ENCODE data around the gene EID3. TPM values are rescaled to one million over a fixed set of nuclear protein-coding genes. Genes with fewer than 3 reads are reported as not detected.

The EID3 gene
- total RNA-seq, 1 experiment from 2014 or later, result 3.2 TPM

GRCh38 chr12:104288635-104289274 is 14.8 kb upstream of the EID3 start:
- H3K36me3 Mint-ChIP-seq (ENCODE audit: insufficient read depth, unreplicated experiment), result peaks cover 47% of the 10 kb centered on the region
- peaks cover 11% of the 10 kb centered on the region for H3K4me1 Mint-ChIP-seq (ENCODE audit: low read depth, unreplicated experiment)
- ChIA-PET POLR2A (interaction anchor here (0.6 to 3.4 kb wide), 6 partner anchors 8 to 359 kb away, joined by 4 to 33 read pairs (median 8); partner anchors contain the start of gene NFYB), CTCF (interaction anchor here (0.7 kb wide), 1 partner anchor 11 kb away, joined by 3 read pairs; no protein-coding TSS in a partner anchor)
- intact Hi-C loops (cut with micrococcal nuclease; ENCODE audit: unreplicated experiment), result loop anchor here (1.0 to 5.0 kb wide), 3 partner anchors 8 to 152 kb away; partner anchors contain the start of gene TXNRD1
- no peaks in the 10 kb centered on the region for H3K9me3 ChIP-seq
- no peaks in the 10 kb centered on the region for H3K9me3 Mint-ChIP-seq (ENCODE audit: unreplicated experiment)
- no peaks in the 10 kb centered on the region for H3K27me3 Mint-ChIP-seq (ENCODE audit: insufficient read depth, unreplicated experiment)
- H3K4me3 Mint-ChIP-seq (ENCODE audit: unreplicated experiment), result peak overlapping the region; percentile 95
- TF ChIP-seq, protein P1, sequence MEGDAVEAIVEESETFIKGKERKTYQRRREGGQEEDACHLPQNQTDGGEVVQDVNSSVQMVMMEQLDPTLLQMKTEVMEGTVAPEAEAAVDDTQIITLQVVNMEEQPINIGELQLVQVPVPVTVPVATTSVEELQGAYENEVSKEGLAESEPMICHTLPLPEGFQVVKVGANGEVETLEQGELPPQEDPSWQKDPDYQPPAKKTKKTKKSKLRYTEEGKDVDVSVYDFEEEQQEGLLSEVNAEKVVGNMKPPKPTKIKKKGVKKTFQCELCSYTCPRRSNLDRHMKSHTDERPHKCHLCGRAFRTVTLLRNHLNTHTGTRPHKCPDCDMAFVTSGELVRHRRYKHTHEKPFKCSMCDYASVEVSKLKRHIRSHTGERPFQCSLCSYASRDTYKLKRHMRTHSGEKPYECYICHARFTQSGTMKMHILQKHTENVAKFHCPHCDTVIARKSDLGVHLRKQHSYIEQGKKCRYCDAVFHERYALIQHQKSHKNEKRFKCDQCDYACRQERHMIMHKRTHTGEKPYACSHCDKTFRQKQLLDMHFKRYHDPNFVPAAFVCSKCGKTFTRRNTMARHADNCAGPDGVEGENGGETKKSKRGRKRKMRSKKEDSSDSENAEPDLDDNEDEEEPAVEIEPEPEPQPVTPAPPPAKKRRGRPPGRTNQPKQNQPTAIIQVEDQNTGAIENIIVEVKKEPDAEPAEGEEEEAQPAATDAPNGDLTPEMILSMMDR (IDR thresholded peaks at IDR 0.05; ENCODE audit: insufficient read depth in 1 of 2, low read depth in 1 of 2, low read length in 1 of 2, severe bottlenecking in 1 of 2, unreplicated experiment in 1 of 2), result no peak
- H3K27ac Mint-ChIP-seq (ENCODE audit: unreplicated experiment), result peak overlapping the region; percentile 99
- no TSS peak for BruUV-seq (replicated peaks)
- DNase-seq, result peak; percentile 92 to 93
- H3K4me1 ChIP-seq, result peaks cover 11% of the 10 kb centered on the region
- peak overlapping the region; percentile 84 for H3K4me3 ChIP-seq (ENCODE audit: low read depth, low read length)
- no peaks in the 10 kb centered on the region; the same call in 1 of the 2 replicates for H3K36me3 ChIP-seq (ENCODE audit: control insufficient read depth, insufficient read depth, low read length)
- H3K27me3 ChIP-seq (replicated peaks; ENCODE audit: control insufficient read depth, insufficient read depth, low read length), result no peaks in the 10 kb centered on the region

DNA sequence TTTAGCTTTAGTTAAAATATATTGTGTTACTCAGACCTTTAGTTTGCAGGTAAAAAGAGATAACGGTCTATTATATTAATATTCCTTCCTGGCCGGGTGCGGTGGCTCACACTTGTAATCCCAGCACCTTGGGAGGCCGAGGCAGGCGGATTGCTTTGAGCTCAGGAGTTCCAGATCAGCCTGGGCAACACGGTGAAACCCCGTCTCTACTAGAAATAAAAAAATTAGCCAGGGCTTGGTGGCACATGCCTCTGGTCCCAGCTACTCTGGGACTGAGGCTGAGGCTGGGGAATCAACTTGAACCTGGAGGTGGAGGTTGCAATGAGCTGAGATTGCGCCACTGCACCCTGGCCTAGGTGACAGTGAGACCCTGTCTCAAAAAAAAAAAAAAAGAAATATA is 13.2 kb upstream of the EID3 start:
- Histone ChIP-seq H3K9me3 (no peaks in the 10 kb centered on the region), H3K27me3 (replicated peaks; ENCODE audit: control insufficient read depth, insufficient read depth, low read length) (no peaks in the 10 kb centered on the region), H3K4me1 (peaks cover 19% of the 10 kb centered on the region), H3K4me3 (ENCODE audit: low read depth, low read length) (no peak overlapping the region), H3K36me3 (ENCODE audit: control insufficient read depth, insufficient read depth, low read length) (no peaks in the 10 kb centered on the region; the same call in 1 of the 2 replicates)
- Mint-ChIP-seq H3K4me3 (ENCODE audit: unreplicated experiment) (no peak overlapping the region), H3K4me1 (ENCODE audit: low read depth, unreplicated experiment) (peaks cover 23% of the 10 kb centered on the region), H3K27me3 (ENCODE audit: insufficient read depth, unreplicated experiment) (no peaks in the 10 kb centered on the region), H3K9me3 (ENCODE audit: unreplicated experiment) (no peaks in the 10 kb centered on the region), H3K36me3 (ENCODE audit: insufficient read depth, unreplicated experiment) (peaks cover 56% of the 10 kb centered on the region), H3K27ac (ENCODE audit: unreplicated experiment) (no peak overlapping the region)
- TF ChIP-seq, protein P1 (IDR thresholded peaks at IDR 0.05; ENCODE audit: insufficient read depth in 1 of 2, low read depth in 1 of 2, low read length in 1 of 2, severe bottlenecking in 1 of 2, unreplicated experiment in 1 of 2), result no peak
- ChIA-PET CTCF (no interaction called here), POLR2A (no interaction called here)
- BruUV-seq (replicated peaks), result no TSS peak
- intact Hi-C loops (cut with micrococcal nuclease; ENCODE audit: unreplicated experiment), result no loop called here
- DNase-seq, result no peak

- Histone ChIP-seq H3K27me3 (replicated peaks; ENCODE audit: control insufficient read depth, insufficient read depth, low read length) (no peaks in the 10 kb centered on the region), H3K4me3 (ENCODE audit: low read depth, low read length) (no peak overlapping the region), H3K36me3 (ENCODE audit: control insufficient read depth, insufficient read depth, low read length) (no peaks in the 10 kb centered on the region; the same call in 1 of the 2 replicates), H3K9me3 (no peaks in the 10 kb centered on the region), H3K4me1 (peaks cover 18% of the 10 kb centered on the region)
- H3K27ac Mint-ChIP-seq (ENCODE audit: unreplicated experiment), result no peak overlapping the region
- CTCF ChIA-PET, result no interaction called here
- BruUV-seq (replicated peaks), result no TSS peak
- no peaks in the 10 kb centered on the region for H3K27me3 Mint-ChIP-seq (ENCODE audit: insufficient read depth, unreplicated experiment)
- intact Hi-C loops (cut with micrococcal nuclease; ENCODE audit: unreplicated experiment), result no loop called here
- POLR2A ChIA-PET, result no interaction called here
- no peaks in the 10 kb centered on the region for H3K9me3 Mint-ChIP-seq (ENCODE audit: unreplicated experiment)
- peaks cover 24% of the 10 kb centered on the region for H3K4me1 Mint-ChIP-seq (ENCODE audit: low read depth, unreplicated experiment)
- TF ChIP-seq, protein P1 (IDR thresholded peaks at IDR 0.05; ENCODE audit: insufficient read depth in 1 of 2, low read depth in 1 of 2, low read length in 1 of 2, severe bottlenecking in 1 of 2, unreplicated experiment in 1 of 2), result no peak
- DNase-seq, result no peak
- H3K4me3 Mint-ChIP-seq (ENCODE audit: unreplicated experiment), result no peak overlapping the region
- H3K36me3 Mint-ChIP-seq (ENCODE audit: insufficient read depth, unreplicated experiment), result peaks cover 62% of the 10 kb centered on the region
Measured at GRCh38 chr12:104290855-104291254, 12.7 kb upstream of the EID3 start.

All from Caco-2 (cell line).